Measurements from ENCODE around the gene PIGN. TPM values are rescaled to one million over a fixed set of nuclear protein-coding genes. Genes with fewer than 3 reads are reported as not detected.
A peak's percentile ranks its signal among the peaks of the same experiment; 100 is the strongest.

The PIGN gene
- total RNA-seq, 3 donors from 2014 or later (not counting 1 experiment from before 2014, with no cell fraction given), result 12.2 to 21.7 (median 20.1) TPM

GRCh38 chr18:62138461-62139235 is 48.2 kb downstream of the PIGN start:
- intact Hi-C loops (cut with micrococcal nuclease), result no loop called here
- no peaks in the 10 kb centered on the region for H3K36me3 Mint-ChIP-seq
- H3K4me1 ChIP-seq (ENCODE audit: control insufficient read depth, insufficient read depth, low read length), result no peaks in the 10 kb centered on the region
- H3K4me3 ChIP-seq (ENCODE audit: low read length), result no peak overlapping the region
- no peaks in the 10 kb centered on the region for H3K27me3 Mint-ChIP-seq (ENCODE audit: low read depth in 2 of 2)
- H3K9me3 ChIP-seq (ENCODE audit: control insufficient read depth, insufficient read depth, low read length), result no peaks in the 10 kb centered on the region
- no peak overlapping the region for H3K27ac ChIP-seq (ENCODE audit: low read length)
- DNase-seq (no peak), ATAC-seq (no peak)
- TF ChIP-seq, protein P1, sequence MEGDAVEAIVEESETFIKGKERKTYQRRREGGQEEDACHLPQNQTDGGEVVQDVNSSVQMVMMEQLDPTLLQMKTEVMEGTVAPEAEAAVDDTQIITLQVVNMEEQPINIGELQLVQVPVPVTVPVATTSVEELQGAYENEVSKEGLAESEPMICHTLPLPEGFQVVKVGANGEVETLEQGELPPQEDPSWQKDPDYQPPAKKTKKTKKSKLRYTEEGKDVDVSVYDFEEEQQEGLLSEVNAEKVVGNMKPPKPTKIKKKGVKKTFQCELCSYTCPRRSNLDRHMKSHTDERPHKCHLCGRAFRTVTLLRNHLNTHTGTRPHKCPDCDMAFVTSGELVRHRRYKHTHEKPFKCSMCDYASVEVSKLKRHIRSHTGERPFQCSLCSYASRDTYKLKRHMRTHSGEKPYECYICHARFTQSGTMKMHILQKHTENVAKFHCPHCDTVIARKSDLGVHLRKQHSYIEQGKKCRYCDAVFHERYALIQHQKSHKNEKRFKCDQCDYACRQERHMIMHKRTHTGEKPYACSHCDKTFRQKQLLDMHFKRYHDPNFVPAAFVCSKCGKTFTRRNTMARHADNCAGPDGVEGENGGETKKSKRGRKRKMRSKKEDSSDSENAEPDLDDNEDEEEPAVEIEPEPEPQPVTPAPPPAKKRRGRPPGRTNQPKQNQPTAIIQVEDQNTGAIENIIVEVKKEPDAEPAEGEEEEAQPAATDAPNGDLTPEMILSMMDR (IDR thresholded peaks at IDR 0.05), result no peak
- H3K27me3 ChIP-seq (ENCODE audit: control insufficient read depth, insufficient read depth, low read length), result no peaks in the 10 kb centered on the region
- no peaks in the 10 kb centered on the region for H3K9me3 Mint-ChIP-seq
- no peak overlapping the region for H3K27ac Mint-ChIP-seq
- no CpG with 5 or more reads among the region's 2 CpGs for WGBS (ENCODE audit: insufficient coverage)
- peaks cover 23% of the 10 kb centered on the region for H3K36me3 ChIP-seq (ENCODE audit: control insufficient read depth, insufficient read depth, low read length)
- H3K4me3 Mint-ChIP-seq, result no peak overlapping the region
- no peaks in the 10 kb centered on the region for H3K4me1 Mint-ChIP-seq

DNA sequence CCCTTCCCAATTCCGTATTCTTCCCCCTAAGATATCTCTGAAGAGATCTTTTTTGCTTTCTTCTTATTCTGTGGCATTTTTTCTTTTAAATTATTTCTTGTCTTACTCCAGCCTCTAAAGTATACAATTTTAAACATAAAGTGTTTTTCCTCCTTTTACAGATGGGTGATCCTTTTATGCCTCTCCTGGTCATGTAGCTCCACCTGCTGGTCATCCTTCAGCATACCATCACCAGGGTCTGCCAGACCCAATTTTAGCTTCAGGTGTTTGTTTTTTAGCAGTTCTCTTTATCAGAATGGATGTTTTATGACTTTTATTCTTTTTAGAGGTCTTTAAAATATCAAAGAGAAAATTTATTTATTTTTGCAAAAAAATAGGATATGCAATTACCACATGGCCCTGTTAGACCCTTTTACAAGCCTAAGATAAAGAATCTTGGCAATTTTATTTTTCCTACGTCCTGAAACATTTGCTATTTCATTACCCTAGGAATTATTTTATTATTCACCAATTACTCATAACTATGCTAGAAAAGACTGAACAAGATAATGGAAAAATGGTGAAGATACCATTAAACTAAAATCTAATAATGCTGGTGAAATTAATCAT is 55.5 kb downstream of the PIGN start:
- Mint-ChIP-seq H3K4me3 (no peak overlapping the region), H3K27me3 (ENCODE audit: low read depth in 2 of 2) (no peaks in the 10 kb centered on the region), H3K36me3 (no peaks in the 10 kb centered on the region), H3K27ac (no peak overlapping the region), H3K4me1 (no peaks in the 10 kb centered on the region), H3K9me3 (no peaks in the 10 kb centered on the region)
- Histone ChIP-seq H3K4me1 (ENCODE audit: control insufficient read depth, insufficient read depth, low read length) (no peaks in the 10 kb centered on the region), H3K4me3 (ENCODE audit: low read length) (no peak overlapping the region), H3K36me3 (ENCODE audit: control insufficient read depth, insufficient read depth, low read length) (no peaks in the 10 kb centered on the region), H3K9me3 (ENCODE audit: control insufficient read depth, insufficient read depth, low read length) (no peaks in the 10 kb centered on the region), H3K27me3 (ENCODE audit: control insufficient read depth, insufficient read depth, low read length) (no peaks in the 10 kb centered on the region), H3K27ac (ENCODE audit: low read length) (no peak overlapping the region)
- 100% methylated on average over 1 of the region's 2 CpGs for WGBS (ENCODE audit: insufficient coverage)
- DNase-seq, result peak; percentile 26 to 82
- TF ChIP-seq, protein P1 (IDR thresholded peaks at IDR 0.05), result peak; percentile 99
- intact Hi-C loops (cut with micrococcal nuclease), result loop anchor here (1.0 kb wide), 3 partner anchors 495 to 580 kb away; no protein-coding TSS in a partner anchor
- ATAC-seq, result peak; percentile 42 to 78 (median 70)

GRCh38 chr18:62128157-62128556 is 58.7 kb downstream of the PIGN start:
- TF ChIP-seq, protein P1 (IDR thresholded peaks at IDR 0.05), result no peak
- Mint-ChIP-seq H3K36me3 (no peaks in the 10 kb centered on the region), H3K4me3 (no peak overlapping the region), H3K4me1 (no peaks in the 10 kb centered on the region), H3K27me3 (ENCODE audit: low read depth in 2 of 2) (no peaks in the 10 kb centered on the region), H3K27ac (no peak overlapping the region), H3K9me3 (no peaks in the 10 kb centered on the region)
- Histone ChIP-seq H3K4me3 (ENCODE audit: low read length) (no peak overlapping the region), H3K9me3 (ENCODE audit: control insufficient read depth, insufficient read depth, low read length) (no peaks in the 10 kb centered on the region), H3K27me3 (ENCODE audit: control insufficient read depth, insufficient read depth, low read length) (no peaks in the 10 kb centered on the region), H3K36me3 (ENCODE audit: control insufficient read depth, insufficient read depth, low read length) (no peaks in the 10 kb centered on the region), H3K27ac (ENCODE audit: low read length) (no peak overlapping the region), H3K4me1 (ENCODE audit: control insufficient read depth, insufficient read depth, low read length) (no peaks in the 10 kb centered on the region)
- no peak for ATAC-seq
- intact Hi-C loops (cut with micrococcal nuclease), result no loop called here
- no peak for DNase-seq
- WGBS (ENCODE audit: insufficient coverage), result 43% methylated on average over 1 of the region's 1 CpG
